Measurements from ENCODE around the gene C10orf53.
"Not testable (repeated sequence)": the region's sequence is repeated elsewhere in the genome, so short reads cannot be mapped to it uniquely, and the experiment has no call there.

C10orf53 gene

GRCh38 chr10:49688920-49689319 is 9.5 kb downstream of the C10orf53 start:
- no peak for DNase-seq

GRCh38 chr10:49689882-49690510 is 10.5 kb downstream of the C10orf53 start:
- DNase-seq = no peak

DNA sequence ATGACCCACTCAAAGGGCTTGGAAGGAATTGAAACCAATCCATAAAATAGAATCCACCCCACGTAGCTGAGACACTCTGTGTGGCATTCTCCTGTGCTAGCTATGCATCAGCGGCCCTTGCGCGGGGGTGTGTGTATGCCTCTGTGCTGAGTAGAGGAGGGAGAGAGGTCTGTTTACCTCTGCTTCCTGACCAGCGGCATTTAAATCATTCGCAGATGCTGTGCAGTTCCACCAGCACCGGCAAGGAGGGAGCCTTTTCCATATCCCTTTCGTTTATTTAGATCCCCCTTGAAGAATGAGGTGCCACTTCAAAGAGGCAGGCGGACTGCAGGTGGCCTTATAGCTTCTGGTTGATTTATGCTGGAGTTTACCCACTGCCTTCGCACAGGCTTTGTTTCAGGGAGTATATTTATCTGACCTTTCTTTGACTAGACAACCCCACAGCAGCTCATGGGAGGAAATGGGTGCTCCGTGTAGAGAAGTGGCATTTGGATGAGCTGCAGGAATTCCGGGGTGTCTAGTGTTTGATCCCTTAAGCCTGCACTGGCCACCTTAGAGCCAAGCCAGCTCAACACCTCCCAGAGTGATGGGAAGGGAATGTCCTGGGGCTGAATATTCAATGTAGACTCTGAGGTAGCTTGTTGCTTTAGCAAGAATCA is 11.4 kb downstream of the C10orf53 start:
- no peak for DNase-seq

- no peak for DNase-seq
Measured at GRCh38 chr10:49691588-49691987, 12.1 kb downstream of the C10orf53 start.

DNA sequence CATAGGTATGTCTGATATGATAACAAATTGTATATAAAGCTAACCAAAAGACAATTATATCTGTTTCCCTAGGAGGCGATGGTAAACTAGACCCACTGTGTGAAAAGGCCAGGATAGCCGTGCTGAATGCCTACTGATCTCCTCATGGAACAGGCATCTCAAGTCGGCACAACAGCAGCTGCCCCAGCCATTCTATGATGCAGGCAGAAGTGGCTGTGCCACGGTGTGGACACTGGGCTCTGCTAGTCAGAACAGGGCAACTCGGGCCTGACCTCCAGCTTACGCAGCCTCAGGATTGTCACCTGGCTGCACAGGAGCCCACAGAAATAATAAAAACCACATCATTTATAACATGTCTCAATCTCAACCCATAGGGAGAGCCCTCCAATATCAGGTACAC is 15.0 kb downstream of the C10orf53 start:
- DNase-seq = no peak

- DNase-seq = no peak
Measured at GRCh38 chr10:49696311-49696710, 16.9 kb downstream of the C10orf53 start.

DNA sequence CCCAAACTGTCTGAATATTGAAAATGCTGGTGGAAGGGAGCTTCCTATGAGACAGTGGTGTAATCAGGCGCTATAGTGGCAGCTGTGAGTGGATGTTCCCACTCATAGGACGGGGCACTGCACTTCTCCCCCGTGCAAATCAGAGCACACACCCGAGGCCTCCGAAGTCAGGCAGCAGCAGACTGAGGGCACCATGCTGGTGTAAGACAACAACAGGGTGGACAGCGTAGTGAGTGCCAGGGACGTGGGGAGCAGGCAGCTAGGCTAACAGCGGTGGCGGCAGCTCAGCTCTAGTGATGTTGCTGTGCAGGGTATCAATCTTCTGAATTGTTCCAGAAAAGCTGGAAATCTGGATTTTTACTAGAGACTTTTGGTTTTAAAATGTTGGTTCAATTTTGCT is 19.2 kb downstream of the C10orf53 start:
- no peak for DNase-seq

- DNase-seq = no peak
Measured at GRCh38 chr10:49700211-49700610, 20.8 kb downstream of the C10orf53 start.

DNA sequence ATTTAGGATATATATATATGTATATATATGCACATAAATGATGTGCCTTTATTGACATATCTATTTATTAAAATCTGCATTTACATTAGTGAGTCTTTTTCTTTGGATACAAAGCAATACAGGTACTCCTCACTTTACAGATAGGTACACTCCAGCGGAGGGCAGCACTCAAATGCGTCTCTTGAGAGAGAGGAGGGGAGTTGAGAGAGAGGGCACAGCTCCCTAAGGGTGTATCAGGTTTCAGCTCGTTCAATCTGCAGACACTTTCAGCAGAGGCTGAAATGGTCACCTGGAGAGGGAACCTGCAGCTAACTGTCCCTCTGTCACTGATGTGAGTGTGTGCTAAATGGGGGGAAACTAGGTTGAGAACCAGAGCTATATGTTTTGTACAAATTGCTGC is 21.5 kb downstream of the C10orf53 start:
- no peak for DNase-seq

- DNase-seq = no peak
Measured at GRCh38 chr10:49707585-49707984, 28.1 kb downstream of the C10orf53 start.

DNA sequence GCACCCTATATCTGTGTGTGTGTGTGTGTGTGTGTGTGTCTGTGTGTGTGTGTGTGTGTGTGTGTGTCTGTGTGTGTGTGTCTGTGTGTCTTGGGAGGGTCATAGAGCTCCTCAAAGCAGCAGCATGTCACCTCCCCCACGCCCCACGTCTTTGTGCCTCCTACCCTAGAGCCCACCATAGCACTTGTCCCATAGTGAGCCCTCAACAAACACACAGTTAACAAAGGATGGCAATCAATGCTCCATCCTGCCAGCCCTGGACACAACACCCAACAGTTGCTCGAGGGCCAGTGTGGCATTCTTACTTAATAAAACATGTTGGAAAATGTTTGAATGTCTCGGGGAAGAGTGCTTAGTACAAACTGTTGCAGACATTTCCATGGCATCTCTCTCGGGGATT is 30.5 kb downstream of the C10orf53 start:
- DNase-seq = no peak

DNA sequence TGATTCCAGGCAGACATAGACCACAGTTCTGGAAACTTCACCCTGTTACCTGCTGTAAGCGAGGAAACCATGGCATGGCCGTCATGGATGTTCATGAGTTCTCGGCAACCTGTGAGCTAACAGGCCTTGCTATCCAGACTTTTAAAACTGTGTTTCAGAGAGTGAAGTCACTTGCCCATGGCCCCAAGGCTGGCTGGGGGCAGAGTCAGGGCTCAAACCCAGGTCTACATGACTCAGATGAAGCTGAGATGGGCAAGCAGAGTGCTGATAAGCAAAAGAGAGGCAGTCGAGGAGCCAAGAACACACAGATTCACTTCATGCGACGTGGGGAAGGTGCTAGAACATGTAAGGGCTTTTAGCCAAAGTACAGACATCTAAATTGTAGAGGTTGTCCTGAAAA is 31.5 kb downstream of the C10orf53 start:
- no peak for DNase-seq

DNA sequence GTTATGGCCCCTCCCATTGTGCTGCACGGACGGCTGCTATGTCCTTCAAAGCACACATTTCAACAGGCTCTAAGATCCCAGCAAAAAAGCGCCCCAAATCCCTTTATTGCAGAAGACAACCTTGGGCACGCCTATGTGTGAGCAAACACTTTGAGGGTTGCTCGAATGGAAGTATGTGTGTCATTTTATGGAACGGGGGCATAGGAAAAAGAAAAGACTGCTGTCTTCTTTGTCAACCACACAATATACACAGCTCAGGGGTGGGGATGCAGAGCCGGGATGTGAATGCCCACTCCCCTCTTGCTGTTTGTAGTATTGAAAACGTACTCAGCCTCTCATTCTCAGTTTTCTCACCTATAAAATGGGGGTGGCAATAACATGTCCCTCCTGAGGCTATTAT is 32.0 kb downstream of the C10orf53 start:
- DNase-seq = no peak

DNA sequence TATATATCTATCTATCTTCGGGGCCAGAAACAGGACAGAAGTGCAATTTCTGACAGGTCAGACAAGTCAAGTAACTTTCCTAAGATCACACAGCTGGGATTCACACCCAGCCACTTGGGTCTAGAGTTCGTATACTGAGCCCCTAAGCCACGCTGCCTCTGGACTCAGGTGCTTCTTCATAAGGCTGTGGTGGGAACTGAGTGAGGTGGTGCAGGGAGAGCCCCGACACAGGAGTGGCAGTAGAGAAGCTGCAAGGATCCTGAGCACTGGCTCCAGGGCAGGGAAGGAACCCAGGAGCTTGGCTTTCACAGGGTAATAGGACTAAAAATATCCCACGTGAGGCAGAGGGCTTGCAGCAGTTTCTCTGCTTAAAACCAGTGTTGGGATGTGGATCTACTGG is 33.8 kb downstream of the C10orf53 start:
- DNase-seq = no peak

DNA sequence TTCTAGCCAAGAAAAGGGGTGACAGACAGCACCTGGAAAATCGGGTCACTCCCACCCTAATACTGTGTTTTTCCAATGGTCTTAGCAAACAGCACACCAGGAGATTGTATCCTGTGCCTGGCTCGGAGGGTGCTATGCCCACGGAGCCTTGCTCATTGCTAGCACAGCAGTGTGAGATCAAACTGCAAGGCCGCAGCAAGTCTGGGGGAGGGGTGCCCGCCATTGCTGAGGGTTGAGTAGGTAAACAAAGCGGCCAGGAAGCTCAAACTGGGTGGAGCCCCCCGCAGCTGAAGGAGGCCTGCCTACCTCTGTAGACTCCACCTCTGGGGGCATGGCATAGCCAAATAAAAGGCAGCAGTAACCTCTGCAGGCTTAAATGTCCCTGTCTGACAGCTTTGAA is 35.7 kb downstream of the C10orf53 start:
- not testable (repeated sequence) for DNase-seq

DNA sequence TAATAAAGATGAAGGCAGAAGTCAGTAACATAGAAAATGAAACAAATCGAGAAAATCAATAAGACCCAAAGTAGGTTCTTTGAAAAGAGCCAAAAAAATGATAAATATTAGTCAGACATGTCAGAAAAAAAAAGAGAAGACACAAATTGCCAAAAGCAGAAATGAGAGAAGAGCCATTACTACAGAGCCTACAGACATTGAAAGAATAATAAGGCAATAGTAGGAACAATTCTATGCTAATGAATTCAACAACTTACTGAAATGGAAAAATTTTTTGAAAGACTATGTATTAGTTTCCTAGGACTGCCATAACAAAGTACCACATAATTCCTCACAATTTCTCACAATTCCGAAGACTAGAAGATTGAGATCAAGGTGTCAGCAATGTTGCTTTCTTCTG is 47.1 kb downstream of the C10orf53 start:
- DNase-seq = no peak

DNA sequence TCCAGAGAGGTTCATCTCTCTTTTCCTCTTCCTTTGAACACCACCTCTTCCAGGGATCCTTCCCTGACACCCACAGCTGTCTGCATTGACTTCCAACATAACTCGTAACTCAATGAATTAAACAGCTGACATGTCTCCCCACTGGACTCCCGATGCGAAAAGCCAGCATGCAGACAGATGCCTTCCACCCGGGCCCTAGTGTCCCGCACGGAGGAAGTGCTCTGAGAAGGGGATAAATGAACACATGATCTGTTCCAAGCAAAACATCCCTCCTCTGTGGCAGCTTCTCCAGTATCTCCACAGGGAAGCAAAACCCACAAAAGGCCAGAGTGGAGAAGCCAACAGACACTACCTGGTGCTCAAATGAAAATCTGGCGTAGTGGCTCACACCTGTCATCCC is 54.4 kb downstream of the C10orf53 start:
- no peak for DNase-seq

DNA sequence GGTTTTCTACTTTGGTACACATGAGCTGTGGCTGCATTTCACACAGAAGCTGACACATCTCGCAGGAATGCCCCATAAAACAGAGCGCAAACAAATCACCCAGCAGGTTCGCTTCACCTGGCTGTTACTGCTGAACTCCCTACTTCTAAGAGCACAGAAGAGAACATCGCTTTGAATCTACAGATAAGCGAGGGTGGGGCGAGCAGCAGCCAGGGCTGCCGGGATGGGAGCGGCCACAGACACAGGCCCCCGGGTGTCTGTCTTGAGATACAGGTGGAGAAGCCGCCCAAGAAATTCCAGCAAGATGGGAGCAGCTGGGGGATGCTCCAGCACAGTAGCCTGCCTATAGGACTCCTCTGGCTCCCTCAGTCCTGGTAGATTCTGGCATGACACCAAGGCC is 55.2 kb downstream of the C10orf53 start:
- DNase-seq = no peak

GRCh38 chr10:49735161-49735560 is 55.7 kb downstream of the C10orf53 start:
- DNase-seq = no peak

DNA sequence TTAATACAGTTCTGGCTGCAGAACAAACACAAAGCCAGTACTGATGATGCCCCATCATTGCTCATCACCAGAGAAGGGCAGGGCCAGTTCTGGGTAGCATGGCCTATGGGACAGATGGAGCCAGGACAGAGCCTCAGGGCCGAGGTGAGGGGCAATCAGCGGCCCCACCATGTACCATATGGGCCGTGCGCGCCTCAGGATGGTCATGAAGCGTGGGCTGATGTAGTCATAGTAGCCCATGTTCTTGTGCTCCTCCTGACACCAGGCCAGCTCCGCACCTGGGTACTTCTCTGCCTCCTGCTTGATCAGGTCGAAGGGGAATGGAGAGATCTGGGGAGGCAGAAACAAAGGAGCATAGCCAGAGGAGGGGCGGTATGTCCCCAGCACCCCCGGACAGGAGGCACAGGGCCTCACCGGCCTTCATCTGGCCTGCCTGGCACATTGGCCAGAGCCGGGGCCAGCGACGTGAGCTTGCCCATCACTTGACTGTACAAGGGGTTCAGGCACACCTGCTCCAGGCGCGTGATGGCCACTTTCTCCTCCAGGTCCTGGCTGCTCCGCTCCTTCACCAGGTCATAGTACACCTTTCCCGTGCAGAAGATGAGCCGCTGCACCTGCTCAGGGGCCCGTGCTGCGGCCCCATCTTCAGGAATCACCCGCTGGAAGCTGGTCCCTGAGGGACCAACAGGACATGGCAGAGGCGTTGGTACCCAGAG is 56.6 kb downstream of the C10orf53 start:
- no peak for DNase-seq

- no peak for DNase-seq
Measured at GRCh38 chr10:49736564-49737113, 57.2 kb downstream of the C10orf53 start.

DNA sequence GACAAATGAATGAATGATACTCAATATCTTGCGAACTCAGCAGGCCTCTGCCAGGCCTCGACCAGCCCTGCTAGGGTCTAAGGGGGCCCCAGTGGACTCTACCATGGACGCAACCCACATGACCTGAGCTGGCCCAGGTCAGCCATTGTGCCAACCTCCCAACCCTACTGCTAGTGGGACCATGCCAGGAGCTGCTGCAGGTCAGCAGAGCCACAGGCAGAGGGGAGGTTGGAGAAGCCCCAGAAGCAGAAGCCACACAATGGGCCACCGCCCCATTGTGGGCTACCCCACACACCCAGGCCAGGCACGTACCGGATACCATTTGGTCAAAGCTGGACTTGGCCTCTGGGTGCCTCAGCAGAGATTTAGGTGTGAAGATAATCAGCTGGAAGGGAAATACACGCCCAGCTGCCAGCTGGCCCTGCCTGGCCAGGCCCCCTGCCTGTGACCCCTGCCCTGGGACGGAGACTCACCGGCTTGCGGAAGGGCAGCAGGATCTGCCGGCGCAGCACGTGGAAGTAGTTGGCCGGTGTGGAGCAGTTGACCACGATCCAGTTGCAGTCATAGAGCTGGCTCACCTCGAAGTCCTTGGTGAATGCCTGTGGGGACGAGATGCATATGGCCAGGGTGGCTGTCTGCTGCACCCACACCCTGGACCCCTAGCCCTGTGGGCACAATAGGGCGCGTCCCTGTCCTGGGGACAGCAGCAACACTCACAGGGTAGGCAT is 58.2 kb downstream of the C10orf53 start:
- DNase-seq = no peak

DNA sequence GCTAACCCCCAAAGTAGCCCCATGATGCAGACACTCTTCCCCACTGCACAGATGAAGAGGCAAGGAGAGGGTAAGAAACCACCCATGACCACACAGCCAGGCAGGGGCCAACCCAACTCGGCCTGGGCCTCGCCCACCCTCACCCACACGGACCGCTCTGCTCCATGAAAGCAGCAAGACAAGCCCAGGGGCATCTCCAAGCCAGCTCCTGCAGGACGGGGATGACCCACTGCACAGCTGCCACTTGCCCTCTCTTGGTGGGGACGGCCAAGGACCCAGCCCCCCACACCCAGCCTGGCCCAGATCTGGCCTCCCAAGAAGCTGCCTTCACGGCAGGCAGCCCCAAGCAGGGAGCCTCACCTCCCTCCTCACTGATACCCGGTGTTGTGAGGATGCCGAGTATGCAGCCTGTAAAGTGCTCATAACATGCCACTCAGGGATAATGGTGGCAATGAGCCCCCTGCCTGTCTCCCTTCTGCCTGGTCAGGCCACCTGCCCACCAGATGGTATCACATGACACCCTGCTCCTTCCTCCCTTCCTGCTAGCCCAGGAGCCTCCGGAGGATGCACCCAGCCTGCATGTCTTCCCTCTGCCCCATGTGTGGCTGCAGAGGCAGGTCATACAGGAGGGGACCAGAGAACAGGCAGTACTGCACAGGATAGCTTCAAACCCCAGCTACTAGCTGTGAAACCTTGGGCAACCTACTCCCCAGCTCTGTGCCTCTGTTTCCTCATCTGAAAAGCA is 59.3 kb downstream of the C10orf53 start:
- DNase-seq = no peak

Measured in OCI-M1 (cell line).